Measurements from ENCODE around the gene KAT6B. TPM values are rescaled to one million over a fixed set of nuclear protein-coding genes. Genes with fewer than 3 reads are reported as not detected.

The KAT6B gene
- total and polyA plus RNA-seq, 2 of the 8 experiments (the other 6 are each of a cell fraction or from before 2014, with no cell fraction given): 7.3 to 30.8 TPM

DNA sequence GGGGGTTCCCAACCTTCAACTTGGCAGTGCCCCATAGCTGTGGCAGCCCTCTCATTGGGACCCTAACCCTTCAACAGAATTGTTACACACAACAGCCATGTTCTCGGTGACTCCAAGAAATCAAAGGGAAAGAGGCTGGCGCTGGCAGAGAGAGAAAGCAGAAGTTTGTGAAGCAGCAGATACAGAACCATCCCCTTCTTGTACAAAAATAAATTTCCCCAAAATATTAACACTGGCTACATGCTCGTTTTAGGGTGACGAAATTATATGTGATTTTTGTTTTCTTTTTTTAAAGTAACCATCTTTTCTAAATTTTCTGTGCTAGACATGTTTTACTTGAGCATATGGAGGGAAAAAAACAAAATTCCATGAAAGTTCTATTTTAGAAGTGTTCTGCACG is 239.9 kb downstream of the KAT6B start (continued):
- no peak for TF ChIP-seq EGR1 (IDR thresholded peaks at IDR 0.05; ENCODE audit: borderline replicate concordance, low read depth, low read length)
- no peak for TF ChIP-seq KDM5A (IDR thresholded peaks at IDR 0.05; ENCODE audit: low read length)
- TF ChIP-seq RBBP5 (IDR thresholded peaks at IDR 0.05; ENCODE audit: borderline replicate concordance, low read depth, low read length): no peak
- no peak for TF ChIP-seq EP300 (IDR thresholded peaks at IDR 0.05; ENCODE audit: borderline replicate concordance in 1 of 2, low read depth in 2 of 2, low read length in 2 of 2)
- no peak for TF ChIP-seq GABPA (IDR thresholded peaks at IDR 0.05; ENCODE audit: borderline replicate concordance, insufficient read depth, low read length)
- no peak for TF ChIP-seq EZH2 (IDR thresholded peaks at IDR 0.05; ENCODE audit: low read depth, low read length, severe bottlenecking)

Measured in H1 (cell line).